HepG2 (cell line): ENCODE measurements around the gene ANO9. TPM values are rescaled to one million over a fixed set of nuclear protein-coding genes. Genes with fewer than 3 reads are reported as not detected.

ENCODE experiments used
- ATAC-seq: fragments of 200-7000 bp; cut with Tn5 transposase; 3 replicates; pipeline ENCODE4 v1.9.1; 2020; ENCODE audit warnings: mild to moderate bottlenecking, moderate library complexity
- BruUV-seq: library from RNA; stranded (reverse); fragments of 400-500 nt; replicated peaks from 2 replicates; lab custom pipeline; 2021; lab: Mats Ljungman, UMichigan
- CTCF ChIA-PET: fragments of 300-600 bp; formaldehyde crosslinking; extraction: SDS; loops from one replicate; lab custom pipeline; 2021; ENCODE audit warnings: low total read pairs, inconsistent platforms, low intra/inter-chr PET ratio; lab: Yijun Ruan, JAX
- POLR2A ChIA-PET: fragments of 350-600 bp; sonication (Branson Sonifier 250); formaldehyde crosslinking; loops from one replicate; lab custom pipeline; 2020; ENCODE audit warnings: antibody characterized with exemption, inconsistent platforms; lab: Yijun Ruan, JAX
- DNase-seq: peaks from one replicate; pipeline ENCODE4 v3.0.0-alpha.2; 2015; ENCODE audit warnings: low spot score
- FAIRE-seq: peaks from 3 replicates; lab custom pipeline; 2011; peaks lifted over from hg19 to GRCh38; lab: Jason Lieb, UNC
- H2AFZ ChIP-seq: one replicate; pipeline ENCODE4 v1.6.1; 2011; ENCODE audit warnings: low read length, inconsistent platforms
- H3K27ac ChIP-seq: fragments of 300-600 bp; 3 replicates; pipeline ENCODE4 v1.8.0; 2011; ENCODE audit warnings: mixed run types, mild to moderate bottlenecking, mixed read lengths, low read length, inconsistent platforms; ENCODE audit not compliant: insufficient read depth; ENCODE audit errors: extremely low read length
- H3K27me3 ChIP-seq, 2 experiments: fragments of 200-600 bp in 1 of 2; 2 replicates in 1 of 2; 3 replicates in 1 of 2; pipeline versions ENCODE4 v1.6.0 to v1.8.0; 2011; ENCODE audit warnings: low read length in 2 of 2, mild to moderate bottlenecking in 2 of 2, moderate library complexity in 2 of 2, inconsistent platforms in 1 of 2; ENCODE audit not compliant: insufficient read depth in 2 of 2, control insufficient read depth in 1 of 2
- H3K36me3 ChIP-seq, 2 experiments: fragments of 200-600 bp in 1 of 2; replicated peaks in 1 of 2; 2 replicates in 1 of 2; 3 replicates in 1 of 2; pipeline versions ENCODE4 v1.5.1 to v1.8.0; 2011; ENCODE audit warnings: low read length in 2 of 2, inconsistent platforms in 1 of 2; ENCODE audit not compliant: insufficient read depth in 2 of 2, control insufficient read depth in 1 of 2
- H3K4me1 ChIP-seq: 2 replicates; pipeline ENCODE4 v1.5.1; 2012; ENCODE audit warnings: low read length, inconsistent platforms; ENCODE audit not compliant: insufficient read depth
- H3K4me2 ChIP-seq: 2 replicates; pipeline ENCODE4 v1.6.0; 2011; ENCODE audit warnings: low read depth, low read length, inconsistent platforms
- H3K4me3 ChIP-seq, 3 experiments: fragments of 200-600 bp in 1 of 3; sonication (generic), shearing (Covaris generic) in 1 of 3; replicated peaks in 1 of 3; 2 replicates each; pipeline ENCODE4 v1.5.1; 2011 to 2016; ENCODE audit warnings: low read length in 3 of 3, inconsistent platforms in 2 of 3, low read depth in 2 of 3, mild to moderate bottlenecking in 2 of 3, control low read depth in 1 of 3, mixed read lengths in 1 of 3; ENCODE audit not compliant: insufficient read depth in 1 of 3
- H3K79me2 ChIP-seq: one replicate; pipeline ENCODE4 v1.6.1; 2011; ENCODE audit warnings: low read length, inconsistent platforms; ENCODE audit not compliant: insufficient read depth
- H3K9ac ChIP-seq: 2 replicates; pipeline ENCODE4 v1.6.0; 2011; ENCODE audit warnings: mild to moderate bottlenecking, low read depth, low read length, inconsistent platforms; ENCODE audit not compliant: insufficient read depth
- H3K9me3 ChIP-seq: 2 replicates; pipeline ENCODE4 v1.5.1; 2012; ENCODE audit warnings: mild to moderate bottlenecking, low read length
- H4K20me1 ChIP-seq: 2 replicates; pipeline ENCODE4 v1.6.0; 2011; ENCODE audit warnings: inconsistent platforms, mild to moderate bottlenecking, low read length, moderate library complexity; ENCODE audit not compliant: insufficient read depth
- AFF4 ChIP-seq: sonication (generic); formaldehyde crosslinking; IDR thresholded peaks from 2 replicates; pipeline ENCODE4 v1.4.0; 2020; ENCODE audit warnings: missing genetic modification reagents
- FOXP1 ChIP-seq, 2 experiments: fragments of 450-650 bp in 1 of 2; IDR thresholded peaks; 2 replicates each; pipeline ENCODE4 v1.6.1; 2017 to 2018; ENCODE audit warnings: antibody characterized with exemption in 1 of 2
- SAFB2 ChIP-seq: sonication (generic); formaldehyde crosslinking; IDR thresholded peaks from 2 replicates; pipeline ENCODE4 v1.5.1; 2020; ENCODE audit warnings: missing genetic modification reagents, low read depth, mild to moderate bottlenecking, borderline replicate concordance
- TERF1 ChIP-seq: sonication (generic); formaldehyde crosslinking; IDR thresholded peaks from 2 replicates; pipeline ENCODE4 v1.8.0; 2022; ENCODE audit warnings: mild to moderate bottlenecking, missing genetic modification reagents, moderate library complexity
- ZNF513 ChIP-seq: sonication (generic); formaldehyde crosslinking; conservative IDR thresholded peaks from 2 replicates; pipeline ENCODE4 v1.5.0; 2020; ENCODE audit warnings: missing genetic modification reagents
- ZNF530 ChIP-seq: sonication (generic); formaldehyde crosslinking; IDR thresholded peaks from 2 replicates; pipeline ENCODE4 v1.5.0; 2020; ENCODE audit warnings: low read depth, mild to moderate bottlenecking, missing genetic modification reagents
- WGBS: methylation state at CpG from one replicate; pipeline ENCODE4 v1.1.6; 2017; ENCODE audit warnings: low lambda C conversion rate; 5-methylcytosine and 5-hydroxymethylcytosine counted together
- in situ Hi-C: cut with HindIII; loops from 2 replicates; pipeline ENCODE4 v1.10.0; 2017; ENCODE audit warnings: low pct_unique_long_range_greater_than_20kb; ENCODE audit not compliant: extremely low pct_ligation_motif_present
- intact Hi-C: fragments of 100-400 bp; cut with micrococcal nuclease; formaldehyde crosslinking; loops from one replicate; pipeline ENCODE4 v1.10.0; 2022; ENCODE audit not compliant: unreplicated experiment
- polyA plus RNA-seq, 8 experiments: library from polyadenylated mRNA; depleted of rRNA in 3 of 8; stranded (reverse) in 7 of 8; unstranded in 1 of 8; fragments of >200 nt; fragmentation: Illumina TruSeq in 4 of 8; extraction: Trizol in 4 of 8; gene quantifications; 2 replicates each; pipeline versions ENCODE4 v1.2.1 to v1.2.3, GENCODE V29; 2011 to 2016; ENCODE audit warnings: low read depth in 4 of 8, missing spikeins in 1 of 8, mixed read lengths in 1 of 8; ENCODE audit not compliant: insufficient read depth in 1 of 8
- total RNA-seq, 5 experiments: library from RNA; depleted of rRNA; stranded (reverse); fragments of >200 nt; fragmentation: Illumina TruSeq; extraction: Trizol; gene quantifications; 2 replicates each; pipeline ENCODE4 v1.2.3, GENCODE V29; 2016; ENCODE audit warnings: low read depth in 1 of 5

ANO9 gene
- total and polyA plus RNA-seq, 2 of the 13 experiments (the other 11 are each of a cell fraction or from before 2014, with no cell fraction given), result 8.9 to 14.3 TPM

GRCh38 chr11:468036-468435 lies 26.2 kb upstream of the ANO9 start:
- H3K9me3 ChIP-seq, result no peaks in the 10 kb centered on the region
- FAIRE-seq, result no peak
- H3K27ac ChIP-seq, result no peak overlapping the region
- H3K79me2 ChIP-seq, result peaks cover 2% of the 10 kb centered on the region
- 97% methylated on average over 12 of the region's 12 CpGs for WGBS
- intact Hi-C loops (no loop called here), in situ Hi-C loops (no loop called here)
- H2AFZ ChIP-seq, result no peak overlapping the region
- no peaks in the 10 kb centered on the region for H4K20me1 ChIP-seq
- no peak for ATAC-seq
- no peak for TF ChIP-seq FOXP1 (IDR thresholded peaks at IDR 0.05)
- TF ChIP-seq FOXP1 (CRISPR knock-in tag; IDR thresholded peaks at IDR 0.05), result no peak
- no peak for TF ChIP-seq ZNF513
- no peak for TF ChIP-seq AFF4 (CRISPR knock-in tag)
- no peak for TF ChIP-seq SAFB2 (CRISPR knock-in tag)
- TF ChIP-seq ZNF530 (CRISPR knock-in tag), result no peak
- no peak for TF ChIP-seq TERF1 (CRISPR knock-in tag)
- H3K27me3 ChIP-seq, result no peaks in the 10 kb centered on the region
- no peak overlapping the region for H3K9ac ChIP-seq
- CTCF ChIA-PET, result no interaction called here
- no peak for DNase-seq
- POLR2A ChIA-PET, result no interaction called here
- H3K4me3 ChIP-seq, result no peak overlapping the region
- peaks cover 2 to 15% of the 10 kb centered on the region in 2 experiments for H3K36me3 ChIP-seq
- H3K4me2 ChIP-seq, result no peak overlapping the region
- peaks cover 19% of the 10 kb centered on the region for H3K4me1 ChIP-seq
- no TSS peak for BruUV-seq
